ENCODE data around the gene EPN2.

GRCh38 chr17:19376811-19377210, 139.6 kb downstream of the EPN2 start:
- TF ChIP-seq POLR2A (IDR thresholded peaks at IDR 0.05), result no peak
- no peak for TF ChIP-seq CTCF (IDR thresholded peaks at IDR 0.05 in 4 of 5, conservative IDR thresholded peaks at IDR 0.05 in 1 of 5)
